GM21423 (cell line): ENCODE measurements around the gene TOR1B.
"Not testable (repeated sequence)": the region's sequence is repeated elsewhere in the genome, so short reads cannot be mapped to it uniquely, and the experiment has no call there.

Experiments used
- ATAC-seq: cut with Tn5 transposase; IDR thresholded peaks from one replicate; pipeline ENCODE4 v1.9.1; 2021; ENCODE audit warnings: mild to moderate bottlenecking, moderate library complexity; ENCODE audit not compliant: unreplicated experiment

The TOR1B gene

DNA sequence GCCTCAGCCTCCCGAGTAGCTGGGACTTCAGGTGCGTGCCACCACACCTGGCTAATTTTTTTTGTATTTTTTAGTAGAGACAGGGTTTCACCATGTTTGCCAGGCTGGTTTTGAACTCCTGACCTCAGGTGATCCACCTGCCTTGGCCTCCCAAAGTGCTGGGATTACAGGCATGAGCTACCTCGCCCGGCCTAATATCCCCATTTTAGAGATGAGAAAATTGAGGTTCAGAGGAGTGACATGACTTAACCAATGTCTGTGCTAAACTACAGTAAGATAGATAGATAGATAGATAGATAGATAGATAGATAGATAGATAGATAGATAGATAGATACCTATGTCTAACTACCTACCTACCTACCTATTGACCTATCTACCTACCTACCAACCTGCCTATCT lies 26.9 kb upstream of the TOR1B start:
- ATAC-seq: not testable (repeated sequence)

GRCh38 chr9:129776566-129776937 lies 26.4 kb upstream of the TOR1B start:
- no peak for ATAC-seq

GRCh38 chr9:129776938-129777768 lies 25.8 kb upstream of the TOR1B start:
- ATAC-seq: no peak

DNA sequence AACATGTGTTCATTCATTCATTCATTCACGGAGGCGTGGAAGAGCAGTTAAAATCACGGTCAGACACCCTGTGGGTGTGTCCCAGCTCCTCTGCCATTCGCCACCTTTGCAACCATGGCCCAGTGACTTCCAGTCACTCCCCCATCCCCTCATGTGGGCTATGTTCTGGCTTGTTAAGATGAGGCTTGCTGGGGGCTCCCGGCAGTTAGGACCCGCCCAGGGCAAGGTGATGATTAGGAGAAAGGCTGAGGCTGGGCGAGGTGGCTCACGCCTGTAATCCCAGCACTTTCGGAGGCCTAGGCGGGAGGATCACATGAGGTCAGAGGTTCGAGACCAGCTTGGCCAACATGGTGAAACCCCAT lies 25.2 kb upstream of the TOR1B start:
- ATAC-seq: no peak

DNA sequence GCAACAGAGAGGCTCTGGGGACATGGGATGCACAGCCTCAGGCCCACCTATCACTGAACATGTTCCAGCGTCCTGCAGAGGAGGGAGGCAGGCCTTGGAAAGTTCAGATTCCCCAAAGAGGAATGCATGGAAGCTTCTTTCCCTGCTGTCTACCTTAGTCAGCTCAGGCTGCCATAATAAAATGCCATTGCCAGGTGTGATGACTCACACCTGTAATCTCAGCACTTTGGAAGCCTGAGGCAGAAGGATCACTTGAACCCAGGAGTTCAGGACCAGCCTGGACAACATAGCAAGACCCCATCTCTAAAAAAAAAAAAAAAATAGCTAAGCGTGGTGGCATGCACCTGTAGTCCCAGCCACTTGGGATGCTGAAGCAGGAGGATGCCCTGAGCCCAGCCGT lies 24.5 kb upstream of the TOR1B start:
- ATAC-seq: no peak

GRCh38 chr9:129779560-129780190 lies 23.3 kb upstream of the TOR1B start:
- no peak for ATAC-seq

DNA sequence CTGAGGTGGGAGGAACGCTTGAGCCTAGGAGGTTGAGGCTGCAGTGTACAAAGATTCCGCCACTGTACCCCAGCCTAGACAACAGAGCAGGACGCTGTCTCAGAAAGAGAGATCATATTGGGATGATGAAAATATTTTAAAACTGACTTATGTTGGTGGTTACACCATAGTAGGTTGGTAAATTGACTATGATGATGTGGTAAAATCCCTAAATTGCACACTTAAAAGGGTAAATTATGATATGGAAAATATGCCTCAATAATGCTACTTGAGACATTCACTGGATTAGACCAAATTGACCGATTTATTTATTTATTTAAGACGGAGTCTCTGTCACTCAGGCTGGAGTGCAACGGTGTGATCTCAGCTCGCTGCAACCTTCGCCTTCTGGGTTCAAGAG lies 21.9 kb upstream of the TOR1B start:
- ATAC-seq: no peak

DNA sequence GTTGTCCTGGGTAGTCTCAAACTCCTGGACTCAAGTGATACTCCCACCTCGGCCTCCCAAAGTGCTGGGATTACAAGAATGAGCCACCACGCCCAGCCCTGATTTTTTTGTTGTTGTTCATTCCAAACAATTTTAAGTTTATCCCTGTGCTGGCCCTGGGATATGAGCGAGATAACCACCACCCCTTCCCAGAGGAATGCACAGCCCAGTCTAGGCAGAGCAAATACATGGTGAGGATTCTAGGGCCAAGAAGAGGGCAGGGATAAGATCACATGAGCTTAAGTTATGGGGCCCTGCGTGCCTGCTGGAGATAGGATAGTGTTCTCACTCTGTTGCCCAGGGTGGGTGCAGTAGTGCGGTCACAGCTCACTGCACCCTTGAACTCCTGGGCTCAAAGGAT lies 21.0 kb upstream of the TOR1B start:
- no peak for ATAC-seq

- no peak for ATAC-seq
Measured at GRCh38 chr9:129783516-129784361, 19.2 kb upstream of the TOR1B start.

GRCh38 chr9:129784970-129785369 lies 18.0 kb upstream of the TOR1B start:
- not testable (repeated sequence) for ATAC-seq

DNA sequence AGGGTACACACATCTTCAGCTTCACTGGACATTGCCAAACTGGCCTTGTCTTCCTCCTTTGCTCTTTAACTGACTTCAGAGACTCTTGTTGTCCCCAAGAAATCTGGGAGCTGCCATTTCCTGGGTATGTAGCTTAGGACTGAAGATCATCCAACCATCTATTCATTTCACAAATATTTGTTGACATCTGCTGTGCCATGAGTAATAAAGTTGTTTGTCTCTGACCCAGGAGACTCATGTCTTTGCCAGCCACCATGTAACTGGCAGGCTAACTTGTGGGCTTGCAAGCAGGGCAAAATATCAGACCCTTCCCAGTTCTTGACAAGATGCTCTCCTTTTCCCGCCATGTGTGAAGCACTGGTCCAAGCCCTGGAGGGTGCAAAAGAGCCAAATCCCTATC lies 17.1 kb upstream of the TOR1B start:
- no peak for ATAC-seq

DNA sequence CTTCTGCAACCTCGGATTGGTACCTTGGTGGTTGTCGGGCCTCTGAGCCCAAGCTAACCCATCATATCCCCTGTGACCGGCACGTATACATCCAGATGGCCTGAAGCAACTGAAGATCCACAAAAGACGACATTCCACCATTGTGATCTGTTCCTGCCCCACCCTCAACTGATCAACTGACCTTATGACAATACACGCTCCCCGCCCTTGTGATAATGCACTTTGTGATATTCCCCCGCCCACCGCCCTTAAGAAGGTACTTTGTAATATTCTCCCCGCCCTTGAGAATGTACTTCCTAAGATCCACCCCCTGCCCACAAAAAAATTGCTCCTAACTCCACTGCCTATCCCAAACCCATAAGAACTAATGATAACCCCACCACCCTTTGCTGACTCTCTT lies 16.5 kb upstream of the TOR1B start:
- ATAC-seq: no peak

- no peak for ATAC-seq
Measured at GRCh38 chr9:129794549-129794948, 8.4 kb upstream of the TOR1B start.

- ATAC-seq: not testable (repeated sequence)
Measured at GRCh38 chr9:129796029-129796428, 7.0 kb upstream of the TOR1B start.

- no peak for ATAC-seq
Measured at GRCh38 chr9:129798973-129799372, 4.0 kb upstream of the TOR1B start.

- ATAC-seq: no peak
Measured at GRCh38 chr9:129801504-129801903, 1.5 kb upstream of the TOR1B start.

GRCh38 chr9:129803676-129804060 lies 684 bp downstream of the TOR1B start:
- no peak for ATAC-seq

GRCh38 chr9:129806061-129806460 lies 3.1 kb downstream of the TOR1B start:
- no peak for ATAC-seq

DNA sequence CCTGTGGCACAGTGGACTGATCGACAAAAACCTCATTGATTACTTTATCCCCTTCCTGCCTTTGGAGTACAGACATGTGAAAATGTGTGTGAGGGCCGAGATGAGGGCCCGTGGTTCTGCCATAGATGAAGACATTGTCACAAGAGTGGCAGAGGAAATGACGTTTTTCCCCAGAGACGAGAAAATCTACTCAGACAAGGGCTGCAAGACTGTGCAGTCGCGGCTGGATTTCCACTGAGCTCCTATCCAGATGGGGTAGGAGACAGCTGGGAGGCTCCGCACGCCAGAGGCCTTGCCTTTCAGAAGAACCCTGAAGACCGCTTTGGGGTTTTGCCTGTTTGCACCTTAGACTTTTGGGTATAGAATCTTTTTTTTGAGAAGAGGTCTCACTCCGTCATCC lies 6.4 kb downstream of the TOR1B start:
- ATAC-seq: no peak

- ATAC-seq: no peak
Measured at GRCh38 chr9:129810116-129810515, 7.1 kb downstream of the TOR1B start.

DNA sequence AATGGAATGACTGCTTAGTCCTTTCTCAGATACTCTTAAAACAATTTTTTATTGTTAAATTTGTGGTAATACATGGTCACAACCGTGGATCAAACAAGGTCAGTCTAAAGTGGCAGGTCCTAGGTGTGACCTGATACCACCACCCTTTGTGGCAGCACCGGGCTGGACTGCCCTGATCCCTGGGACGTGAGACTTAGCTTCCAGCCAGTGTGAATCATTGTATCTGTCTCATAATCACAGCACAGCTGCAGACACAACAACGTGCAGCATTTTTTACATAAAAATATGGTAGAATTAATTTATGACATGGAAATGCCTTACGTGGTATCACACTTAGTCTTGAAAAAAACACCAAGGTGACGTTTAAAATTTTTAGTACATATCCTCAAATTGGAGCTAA lies 7.8 kb downstream of the TOR1B start:
- ATAC-seq: no peak

DNA sequence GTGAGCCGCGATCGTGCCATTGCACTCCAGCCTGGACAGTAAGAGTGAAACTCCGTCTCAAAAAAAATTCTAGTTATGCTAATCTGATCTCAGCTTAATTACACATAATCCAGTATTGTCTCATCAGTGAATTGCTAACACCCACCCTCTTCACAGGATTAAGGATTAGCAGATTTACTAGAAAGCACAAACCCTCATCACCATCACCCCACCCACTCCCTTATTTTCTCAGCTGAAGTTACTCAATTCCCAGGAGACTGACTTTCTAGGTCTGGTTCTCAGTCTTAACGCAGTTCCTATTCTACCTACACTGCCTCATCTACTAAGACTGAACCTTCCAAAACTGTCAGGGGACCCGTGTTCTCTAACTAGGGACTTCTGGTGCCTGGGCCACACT lies 9.0 kb downstream of the TOR1B start:
- ATAC-seq: no peak
